ENCODE results near the gene SCAPER.
A peak's percentile ranks its signal among the peaks of the same experiment; 100 is the strongest.

The SCAPER gene

DNA sequence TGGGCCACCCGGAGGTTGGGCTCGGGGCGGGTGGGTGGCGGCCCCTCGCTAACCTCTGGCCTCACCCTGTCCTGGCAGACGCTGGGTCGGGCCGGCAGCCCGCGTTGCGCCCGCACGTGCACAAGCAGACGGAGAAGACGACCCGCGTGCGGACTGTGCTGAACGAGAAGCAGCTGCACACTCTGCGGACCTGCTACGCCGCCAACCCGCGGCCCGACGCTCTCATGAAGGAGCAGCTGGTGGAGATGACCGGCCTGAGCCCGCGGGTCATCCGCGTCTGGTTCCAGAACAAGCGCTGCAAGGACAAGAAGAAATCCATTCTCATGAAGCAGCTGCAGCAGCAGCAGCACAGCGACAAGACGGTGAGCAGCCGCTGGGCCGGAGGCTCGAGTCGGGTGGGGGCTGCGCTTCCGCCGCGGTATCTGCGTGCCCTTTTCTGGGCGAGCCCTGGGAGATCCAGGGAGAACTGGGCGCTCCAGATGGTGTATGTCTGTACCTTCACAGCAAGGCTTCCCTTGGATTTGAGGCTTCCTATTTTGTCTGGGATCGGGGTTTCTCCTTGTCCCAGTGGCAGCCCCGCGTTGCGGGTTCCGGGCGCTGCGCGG, 564.8 kb downstream of the SCAPER start:
- DNase-seq (ENCODE audit: low read depth) = no peak
- TF ChIP-seq, protein P1, sequence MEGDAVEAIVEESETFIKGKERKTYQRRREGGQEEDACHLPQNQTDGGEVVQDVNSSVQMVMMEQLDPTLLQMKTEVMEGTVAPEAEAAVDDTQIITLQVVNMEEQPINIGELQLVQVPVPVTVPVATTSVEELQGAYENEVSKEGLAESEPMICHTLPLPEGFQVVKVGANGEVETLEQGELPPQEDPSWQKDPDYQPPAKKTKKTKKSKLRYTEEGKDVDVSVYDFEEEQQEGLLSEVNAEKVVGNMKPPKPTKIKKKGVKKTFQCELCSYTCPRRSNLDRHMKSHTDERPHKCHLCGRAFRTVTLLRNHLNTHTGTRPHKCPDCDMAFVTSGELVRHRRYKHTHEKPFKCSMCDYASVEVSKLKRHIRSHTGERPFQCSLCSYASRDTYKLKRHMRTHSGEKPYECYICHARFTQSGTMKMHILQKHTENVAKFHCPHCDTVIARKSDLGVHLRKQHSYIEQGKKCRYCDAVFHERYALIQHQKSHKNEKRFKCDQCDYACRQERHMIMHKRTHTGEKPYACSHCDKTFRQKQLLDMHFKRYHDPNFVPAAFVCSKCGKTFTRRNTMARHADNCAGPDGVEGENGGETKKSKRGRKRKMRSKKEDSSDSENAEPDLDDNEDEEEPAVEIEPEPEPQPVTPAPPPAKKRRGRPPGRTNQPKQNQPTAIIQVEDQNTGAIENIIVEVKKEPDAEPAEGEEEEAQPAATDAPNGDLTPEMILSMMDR (IDR thresholded peaks at IDR 0.05; ENCODE audit: low read depth, low read length, missing control alignments) = no peak
- peak overlapping the region; percentile 72 for H3K4me3 ChIP-seq (ENCODE audit: low read depth, low read length)

DNA sequence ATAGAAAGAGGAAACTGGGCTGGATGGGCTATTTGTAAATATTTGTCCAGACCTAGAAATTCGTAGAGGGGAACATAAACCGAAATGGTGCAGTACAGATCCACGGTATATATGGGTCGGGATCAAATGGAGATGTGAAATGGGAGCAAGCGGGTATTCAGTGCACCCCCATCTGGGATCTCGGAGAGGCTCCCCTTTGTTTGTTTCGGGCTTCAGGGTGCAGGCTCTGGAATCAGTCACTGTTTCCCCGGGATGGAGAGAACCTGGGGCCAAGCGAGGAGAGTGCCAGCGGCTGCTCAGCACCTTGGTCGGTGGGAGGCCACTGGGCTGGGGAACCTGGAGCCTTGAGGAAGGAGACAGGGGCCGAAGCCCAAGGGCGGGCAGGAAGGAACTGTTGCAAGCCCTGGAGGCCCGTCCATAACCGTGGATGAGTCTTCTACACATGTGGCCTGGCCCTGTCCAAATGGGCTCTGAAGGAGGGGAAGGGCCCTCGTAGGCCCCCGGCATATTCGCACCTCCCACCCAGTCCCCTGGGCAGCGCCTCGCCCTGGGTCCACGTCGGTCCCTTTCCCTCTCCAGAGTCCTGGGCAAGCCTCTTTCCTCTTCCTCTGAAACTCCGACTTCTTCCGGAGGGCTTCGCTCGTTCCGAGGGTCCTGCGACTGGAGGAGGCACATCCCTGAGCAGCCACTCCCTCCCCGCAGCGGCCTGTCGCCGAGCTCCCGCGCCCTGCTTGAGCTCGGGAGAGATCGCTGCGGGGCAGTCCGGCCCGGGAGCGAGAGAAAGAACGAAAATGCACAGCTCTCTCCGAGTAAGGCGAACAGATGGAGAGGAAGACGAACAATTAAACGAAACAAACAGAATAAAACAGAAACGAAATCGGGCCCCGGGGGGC, 565.6 kb downstream of the SCAPER start:
- TF ChIP-seq, protein P1 (IDR thresholded peaks at IDR 0.05; ENCODE audit: low read depth, low read length, missing control alignments) = no peak
- DNase-seq (ENCODE audit: low read depth) = no peak
- peak overlapping the region; percentile 72 for H3K4me3 ChIP-seq (ENCODE audit: low read depth, low read length)

DNA sequence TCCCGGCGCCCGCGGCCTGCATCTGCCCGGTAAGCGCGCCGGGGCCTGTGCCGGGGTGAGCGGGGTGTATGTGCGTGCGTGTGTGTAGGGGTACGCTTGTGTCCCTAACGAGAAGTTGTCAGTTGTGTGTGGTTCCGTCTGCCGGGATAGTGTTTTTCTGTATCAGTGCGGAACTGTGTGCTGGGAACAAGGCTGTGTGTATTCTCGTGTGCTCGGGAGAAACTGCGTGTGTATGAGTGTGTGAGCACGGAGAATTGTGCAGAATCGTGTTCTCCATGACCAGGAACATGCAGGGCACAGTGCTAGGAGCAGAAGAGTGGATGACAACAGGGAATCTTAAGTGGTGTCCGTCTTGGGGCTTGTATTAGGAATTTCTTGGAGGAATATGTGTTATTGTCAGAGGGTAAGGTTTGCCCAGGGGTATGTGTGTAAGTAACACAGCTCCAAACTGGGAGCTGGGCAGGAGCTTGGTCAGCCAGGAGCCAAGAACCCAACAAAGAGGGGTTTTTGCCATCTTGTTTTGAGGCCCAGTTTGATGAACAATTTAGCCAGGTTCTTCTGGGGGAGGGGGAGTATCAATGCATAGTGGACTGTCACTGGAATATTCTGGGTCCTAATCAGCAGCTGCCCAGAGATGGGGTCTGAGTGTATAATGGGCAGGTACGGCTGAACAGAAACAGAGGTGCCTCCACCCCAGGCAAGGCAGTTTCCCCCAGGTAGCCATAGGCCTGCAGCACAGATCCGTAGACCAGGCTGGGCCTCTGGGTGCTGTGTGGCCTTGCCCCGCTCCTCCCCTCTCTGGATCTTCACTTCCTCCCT, 566.4 kb downstream of the SCAPER start:
- DNase-seq (ENCODE audit: low read depth) = no peak
- peak overlapping the region; percentile 72 for H3K4me3 ChIP-seq (ENCODE audit: low read depth, low read length)
- TF ChIP-seq, protein P1 (IDR thresholded peaks at IDR 0.05; ENCODE audit: low read depth, low read length, missing control alignments) = no peak

DNA sequence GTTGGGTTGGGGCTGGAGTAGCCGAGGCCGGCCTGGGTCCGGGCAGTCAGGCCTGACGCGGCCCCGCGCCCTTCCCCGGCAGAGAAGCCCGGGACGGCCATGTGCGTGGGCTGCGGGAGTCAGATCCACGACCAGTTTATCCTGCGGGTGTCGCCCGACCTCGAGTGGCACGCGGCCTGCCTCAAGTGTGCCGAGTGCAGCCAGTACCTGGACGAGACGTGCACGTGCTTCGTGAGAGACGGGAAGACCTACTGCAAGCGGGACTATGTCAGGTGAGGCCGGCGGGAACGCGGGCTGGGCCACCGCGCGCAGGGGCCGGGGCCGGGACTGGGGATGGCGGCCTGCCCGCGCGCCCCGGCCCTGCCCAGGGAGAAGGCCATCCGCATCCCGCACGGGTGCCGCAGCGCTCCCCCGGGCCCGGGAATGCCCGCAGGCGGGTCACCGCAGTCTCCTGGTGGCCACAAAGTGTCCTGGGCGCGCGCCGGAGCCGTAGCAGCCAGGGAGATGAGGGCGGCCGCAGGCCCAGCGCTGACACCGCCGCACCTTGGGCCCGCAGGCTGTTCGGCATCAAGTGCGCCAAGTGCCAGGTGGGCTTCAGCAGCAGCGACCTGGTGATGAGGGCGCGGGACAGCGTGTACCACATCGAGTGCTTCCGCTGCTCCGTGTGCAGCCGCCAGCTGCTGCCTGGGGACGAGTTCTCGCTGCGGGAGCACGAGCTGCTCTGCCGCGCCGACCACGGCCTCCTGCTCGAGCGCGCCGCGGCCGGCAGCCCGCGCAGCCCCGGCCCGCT, 567.2 kb downstream of the SCAPER start:
- peak overlapping the region; percentile 72 for H3K4me3 ChIP-seq (ENCODE audit: low read depth, low read length)
- no peak for DNase-seq (ENCODE audit: low read depth)
- TF ChIP-seq, protein P1 (IDR thresholded peaks at IDR 0.05; ENCODE audit: low read depth, low read length, missing control alignments) = no peak

DNA sequence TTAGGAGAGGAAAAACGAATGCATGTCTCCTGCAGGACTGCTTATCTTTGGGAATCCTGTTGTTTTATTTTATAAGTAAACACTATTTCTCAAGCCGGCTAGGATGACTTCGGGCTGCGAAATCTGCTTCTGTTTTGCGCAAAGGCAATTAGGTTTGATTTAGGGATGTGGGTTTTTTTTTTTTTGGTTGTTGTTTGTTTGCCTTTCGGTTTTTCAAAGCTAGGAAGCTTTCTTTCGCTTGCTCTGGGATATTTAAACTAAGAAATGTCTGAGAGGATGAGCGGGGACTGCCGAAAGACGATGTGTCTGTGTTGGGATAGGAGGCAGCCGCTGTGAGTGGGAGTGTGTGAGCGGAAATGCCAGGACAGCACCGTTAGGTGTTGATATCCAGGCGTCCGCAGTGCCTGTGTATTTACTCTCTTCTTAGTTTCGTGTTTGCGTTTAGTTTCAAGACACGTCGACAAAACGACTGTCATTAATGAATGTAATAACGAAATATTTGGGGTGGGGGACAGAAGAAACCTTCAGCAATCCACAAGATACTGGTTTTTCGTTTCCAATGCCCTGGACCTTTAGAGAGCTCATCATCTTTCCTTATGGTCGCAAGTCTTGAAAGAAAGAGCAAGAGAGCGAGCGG, 568.0 kb downstream of the SCAPER start:
- no peak for DNase-seq (ENCODE audit: low read depth)
- peak overlapping the region; percentile 72 for H3K4me3 ChIP-seq (ENCODE audit: low read depth, low read length)
- TF ChIP-seq, protein P1 (IDR thresholded peaks at IDR 0.05; ENCODE audit: low read depth, low read length, missing control alignments) = no peak

All from GM12864 (cell line).